OCI-LY7 (cell line): Measurements from ENCODE around the gene TNNI3K. TPM values are rescaled to one million over a fixed set of nuclear protein-coding genes. Genes with fewer than 3 reads are reported as not detected.

ENCODE experiments used
- BruUV-seq: library from RNA; stranded (reverse); fragments of 400-500 nt; replicated peaks from 2 replicates; lab custom pipeline; 2021; lab: Mats Ljungman, UMichigan
- CTCF ChIA-PET: fragments of 300-600 bp; sonication (Branson Sonifier 250); formaldehyde crosslinking; loops from one replicate; lab custom pipeline; 2022; ENCODE audit warnings: antibody characterized with exemption; ENCODE audit not compliant: unreplicated experiment; lab: Charles Lee
- POLR2A ChIA-PET: fragments of 300-600 bp; sonication (Branson Sonifier 250); formaldehyde crosslinking; loops from one replicate; lab custom pipeline; 2022; ENCODE audit warnings: antibody characterized with exemption; lab: Charles Lee
- DNase-seq: peaks from one replicate; pipeline ENCODE4 v3.0.0-alpha.2; 2015; ENCODE audit warnings: low spot score
- H2AFZ ChIP-seq: fragments of 200-600 bp; sonication (generic), shearing (Covaris generic); 2 replicates; pipeline ENCODE4 v1.6.1; 2014; ENCODE audit warnings: mild to moderate bottlenecking, antibody characterized with exemption, low read length, moderate library complexity
- H3K27ac ChIP-seq: fragments of 200-600 bp; sonication (generic); 2 replicates; pipeline ENCODE4 v1.5.1; 2014; ENCODE audit warnings: mixed run types, low read depth, mild to moderate bottlenecking, moderate library complexity, low read length, inconsistent platforms; ENCODE audit not compliant: poor library complexity, severe bottlenecking
- H3K36me3 ChIP-seq: fragments of 200-600 bp; sonication (generic); 2 replicates; pipeline ENCODE4 v1.6.1; 2014; ENCODE audit warnings: mild to moderate bottlenecking, antibody characterized with exemption, low read length, moderate library complexity, mixed read lengths; ENCODE audit not compliant: insufficient read depth
- H3K4me1 ChIP-seq: fragments of 200-600 bp; sonication (generic); 2 replicates; pipeline ENCODE4 v1.5.1; 2014; ENCODE audit warnings: mild to moderate bottlenecking, low read length; ENCODE audit not compliant: insufficient read depth, poor library complexity, severe bottlenecking
- H3K4me2 ChIP-seq: fragments of 200-600 bp; sonication (generic); 2 replicates; pipeline ENCODE4 v1.6.1; 2014; ENCODE audit warnings: mild to moderate bottlenecking, low read length
- H3K4me3 ChIP-seq: fragments of 200-600 bp; sonication (generic); 2 replicates; pipeline ENCODE4 v1.5.1; 2014; ENCODE audit warnings: mild to moderate bottlenecking, low read depth, low read length; ENCODE audit not compliant: poor library complexity, severe bottlenecking
- H3K79me2 ChIP-seq: fragments of 200-600 bp; sonication (generic); 2 replicates; pipeline ENCODE4 v1.6.1; 2016; ENCODE audit warnings: low read depth, mild to moderate bottlenecking, low read length, moderate library complexity, mixed read lengths; ENCODE audit not compliant: insufficient read depth
- H3K9me2 ChIP-seq: fragments of 200-600 bp; sonication (generic); 2 replicates; pipeline ENCODE4 v1.6.1; 2016; ENCODE audit warnings: mild to moderate bottlenecking, low read length, mixed read lengths; ENCODE audit not compliant: insufficient read depth
- H3K9me3 ChIP-seq: fragments of 200-600 bp; sonication (generic); 2 replicates; pipeline ENCODE4 v1.6.1; 2014; ENCODE audit warnings: mild to moderate bottlenecking, mixed run types, low read length, mixed read lengths
- H4K20me1 ChIP-seq: fragments of 200-600 bp; sonication (generic); 2 replicates; pipeline ENCODE4 v1.6.1; 2014; ENCODE audit warnings: mild to moderate bottlenecking, antibody characterized with exemption, low read length, moderate library complexity, mixed read lengths; ENCODE audit not compliant: insufficient read depth
- CTCF ChIP-seq: fragments of 200-600 bp; sonication (generic); conservative IDR thresholded peaks from 2 replicates; pipeline ENCODE4 v1.5.1; 2014; ENCODE audit warnings: mild to moderate bottlenecking, antibody characterized with exemption, low read length, moderate library complexity, mixed read lengths
- EZH2phosphoT487 ChIP-seq: fragments of 200-600 bp; sonication (generic); IDR thresholded peaks from 2 replicates; pipeline ENCODE4 v1.6.1; 2018; ENCODE audit warnings: low read depth, borderline replicate concordance, mild to moderate bottlenecking, mixed run types, antibody characterized with exemption, low read length, moderate library complexity, mixed read lengths
- intact Hi-C: fragments of 100-400 bp; cut with micrococcal nuclease; formaldehyde crosslinking; loops from one replicate; pipeline ENCODE4 v1.10.0; 2022; ENCODE audit not compliant: unreplicated experiment
- total RNA-seq, 2 experiments: library from RNA; depleted of rRNA in 1 of 2; stranded (reverse); fragments of >200 nt in 1 of 2; shearing (Covaris generic) in 1 of 2; gene quantifications; 2 replicates each; pipeline ENCODE4 v1.2.3, GENCODE V29; 2014 to 2022

Gene TNNI3K
- total RNA-seq, 2 experiments from 2014 or later, result not detected

- ChIA-PET CTCF (no interaction called here), POLR2A (interaction anchor here (0.6 kb wide), 1 partner anchor 600 kb away, joined by 3 read pairs; no protein-coding TSS in a partner anchor)
- no peaks in the 10 kb centered on the region for H3K36me3 ChIP-seq
- H3K27ac ChIP-seq, result no peak overlapping the region
- TF ChIP-seq CTCF (no peak), EZH2phosphoT487 (no peak)
- H3K9me2 ChIP-seq, result no peaks in the 10 kb centered on the region
- no peak overlapping the region for H2AFZ ChIP-seq
- no peaks in the 10 kb centered on the region for H3K79me2 ChIP-seq
- intact Hi-C loops, result no loop called here
- BruUV-seq, result no TSS peak
- H3K4me3 ChIP-seq, result no peak overlapping the region
- H3K9me3 ChIP-seq, result no peaks in the 10 kb centered on the region
- DNase-seq, result no peak
- H4K20me1 ChIP-seq, result no peaks in the 10 kb centered on the region
- H3K4me2 ChIP-seq, result no peak overlapping the region
- no peaks in the 10 kb centered on the region for H3K4me1 ChIP-seq
Observed at GRCh38 chr1:74534241-74534640, 299.1 kb downstream of the TNNI3K start.

GRCh38 chr1:74545821-74546220 lies 310.6 kb downstream of the TNNI3K start:
- no peak for DNase-seq
- no peak overlapping the region for H3K4me2 ChIP-seq
- no peaks in the 10 kb centered on the region for H3K4me1 ChIP-seq
- no peaks in the 10 kb centered on the region for H3K9me2 ChIP-seq
- H4K20me1 ChIP-seq, result no peaks in the 10 kb centered on the region
- H3K79me2 ChIP-seq, result no peaks in the 10 kb centered on the region
- TF ChIP-seq EZH2phosphoT487, result no peak
- no peak for TF ChIP-seq CTCF
- no peaks in the 10 kb centered on the region for H3K36me3 ChIP-seq
- no peak overlapping the region for H2AFZ ChIP-seq
- H3K4me3 ChIP-seq, result no peak overlapping the region
- ChIA-PET CTCF (no interaction called here), POLR2A (interaction anchor here (0.5 kb wide), 1 partner anchor 183 kb away, joined by 4 read pairs; no protein-coding TSS in a partner anchor)
- intact Hi-C loops, result no loop called here
- no peak overlapping the region for H3K27ac ChIP-seq
- BruUV-seq, result no TSS peak
- H3K9me3 ChIP-seq, result no peaks in the 10 kb centered on the region

GRCh38 chr1:74548961-74549750 lies 314.0 kb downstream of the TNNI3K start:
- no peaks in the 10 kb centered on the region for H3K79me2 ChIP-seq
- ChIA-PET POLR2A (no interaction called here), CTCF (no interaction called here)
- no peak overlapping the region for H3K27ac ChIP-seq
- no peaks in the 10 kb centered on the region for H3K4me1 ChIP-seq
- H3K9me2 ChIP-seq, result no peaks in the 10 kb centered on the region
- H3K4me2 ChIP-seq, result no peak overlapping the region
- no peaks in the 10 kb centered on the region for H4K20me1 ChIP-seq
- no peak for DNase-seq
- H3K36me3 ChIP-seq, result no peaks in the 10 kb centered on the region
- no peaks in the 10 kb centered on the region for H3K9me3 ChIP-seq
- intact Hi-C loops, result no loop called here
- TF ChIP-seq EZH2phosphoT487, result no peak
- TF ChIP-seq CTCF, result no peak
- H3K4me3 ChIP-seq, result no peak overlapping the region
- H2AFZ ChIP-seq, result no peak overlapping the region
- no TSS peak for BruUV-seq
